Measurements from ENCODE around the gene TMEM208. TPM values are rescaled to one million over a fixed set of nuclear protein-coding genes. Genes with fewer than 3 reads are reported as not detected.
A peak's percentile ranks its signal among the peaks of the same experiment; 100 is the strongest.

TMEM208 gene
- total RNA-seq, 1 donor from 2014 or later = 72.4 TPM

DNA sequence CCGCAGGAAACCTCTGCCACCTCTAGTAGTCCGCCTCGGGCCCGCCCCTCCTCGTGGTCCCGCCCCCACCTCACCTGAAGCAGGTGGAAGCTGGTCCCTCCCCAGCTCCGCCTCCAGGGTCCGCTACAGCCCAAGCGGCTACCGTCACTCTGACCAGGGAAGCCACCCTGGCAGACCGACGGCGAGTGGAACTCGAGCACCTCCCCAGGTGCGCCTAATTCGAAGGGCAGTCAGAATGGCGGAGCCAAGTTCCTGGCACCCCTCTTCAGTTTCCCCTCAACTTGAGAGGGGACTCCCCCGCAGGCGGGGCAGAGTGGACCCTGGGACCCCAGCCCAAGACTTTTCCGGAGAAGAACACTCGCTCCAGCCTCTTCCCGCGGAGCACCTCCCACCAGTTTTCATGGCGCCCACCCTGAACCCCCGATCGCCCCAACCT lies 19.8 kb downstream of the TMEM208 start:
- peak overlapping the region; percentile 85 for H3K4me3 Mint-ChIP-seq
- intact Hi-C loops (cut with micrococcal nuclease) = loop anchor here (1.0 to 10.0 kb wide), 9 partner anchors 33 to 1078 kb away; partner anchors contain the start of genes CBFB, CTCF, E2F4 and FBXL8
- H3K27me3 Mint-ChIP-seq (ENCODE audit: insufficient read depth) = peaks cover 6% of the 10 kb centered on the region
- peak overlapping the region; percentile 87 for H3K27ac Mint-ChIP-seq
- no peaks in the 10 kb centered on the region for H3K9me3 Mint-ChIP-seq
- no peak for DNase-seq (ENCODE audit: low spot score)
- peaks cover 59% of the 10 kb centered on the region for H3K4me1 Mint-ChIP-seq (ENCODE audit: low read depth)
- peaks cover 2% of the 10 kb centered on the region for H3K36me3 Mint-ChIP-seq (ENCODE audit: low read depth)

DNA sequence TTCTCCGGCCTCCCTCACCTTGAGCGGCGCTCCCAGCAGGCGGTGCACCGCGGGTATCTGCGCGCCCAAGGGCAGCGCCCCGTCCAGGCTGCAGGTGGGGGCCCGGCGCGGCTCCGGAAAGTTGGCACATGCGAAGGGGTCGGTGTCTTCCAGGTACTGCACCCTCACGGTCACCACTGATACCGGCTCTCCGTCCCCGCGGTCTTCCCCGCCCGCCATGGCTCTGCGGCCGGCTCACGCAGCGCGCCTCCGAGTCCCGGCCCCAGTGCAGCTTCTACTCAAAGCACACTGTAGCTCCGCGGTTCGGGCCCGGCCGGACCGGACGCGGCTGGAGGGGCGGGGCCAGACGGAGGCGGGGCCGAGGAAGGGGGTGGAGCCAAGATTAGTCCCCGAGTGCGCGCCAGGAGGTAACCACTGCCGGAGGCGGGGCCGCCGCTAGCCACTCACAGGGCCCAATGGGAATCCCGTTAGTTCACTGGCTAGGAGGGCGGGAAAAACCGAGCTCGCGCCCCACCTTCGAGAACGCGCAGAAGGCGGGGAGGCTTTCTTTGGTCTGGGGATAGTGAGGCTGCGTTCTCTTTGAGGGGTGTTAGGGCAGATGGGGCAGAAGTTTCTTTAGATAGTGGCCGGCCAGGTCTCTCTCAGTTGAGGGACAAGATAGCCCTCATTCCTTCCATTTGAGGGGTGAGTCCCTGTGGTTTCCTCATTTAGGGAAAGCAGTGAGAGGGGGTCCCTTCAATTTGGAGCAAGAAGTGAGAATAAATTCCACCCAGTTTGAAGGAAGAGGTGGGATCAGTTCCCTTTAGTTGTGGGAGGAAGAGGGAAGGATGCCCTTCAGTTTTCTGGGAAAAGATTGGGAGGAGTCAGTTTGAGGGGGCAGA lies 20.5 kb downstream of the TMEM208 start, which contains the start of gene FHOD1:
Gene FHOD1 (minus strand): TSS at position 290 of the 881 bp plus-strand sequence. CDS start 71 bp downstream, at position 219.
- peaks cover 6% of the 10 kb centered on the region for H3K27me3 Mint-ChIP-seq (ENCODE audit: insufficient read depth)
- peak; percentile 98 for DNase-seq (ENCODE audit: low spot score)
- no peaks in the 10 kb centered on the region for H3K9me3 Mint-ChIP-seq
- H3K4me3 Mint-ChIP-seq = peak within 1 kb of the TSS; percentile 85
- peaks cover 52% of the 10 kb centered on the region for H3K4me1 Mint-ChIP-seq (ENCODE audit: low read depth)
- H3K27ac Mint-ChIP-seq = peak within 1 kb of the TSS; percentile 87
- intact Hi-C loops (cut with micrococcal nuclease) = loop anchor here (1.0 to 10.0 kb wide), 10 partner anchors 32 to 1077 kb away; partner anchors contain the start of genes CBFB, CTCF, E2F4 and FBXL8
- H3K36me3 Mint-ChIP-seq (ENCODE audit: low read depth) = peaks cover 2% of the 10 kb centered on the region

DNA sequence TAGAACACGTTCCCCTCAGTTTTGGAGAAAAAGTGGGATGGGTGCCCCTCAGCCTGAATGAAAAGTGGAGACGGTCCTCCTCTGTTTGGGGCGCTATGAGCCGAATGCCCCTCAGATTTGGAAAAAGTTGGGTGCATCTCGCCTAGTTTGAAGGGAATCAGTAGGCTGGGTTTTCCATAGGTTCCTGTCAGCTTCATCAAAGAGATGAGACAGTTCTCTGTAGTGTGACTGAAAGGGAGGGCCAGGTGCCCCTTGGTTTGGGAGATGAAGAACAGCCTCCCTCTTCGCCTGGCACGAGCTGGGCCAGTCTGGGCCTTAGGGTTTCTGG lies 21.1 kb downstream of the TMEM208 start:
- DNase-seq (ENCODE audit: low spot score) = no peak
- Mint-ChIP-seq H3K27ac (peak overlapping the region; percentile 87), H3K9me3 (no peaks in the 10 kb centered on the region), H3K4me3 (peak overlapping the region; percentile 85), H3K4me1 (ENCODE audit: low read depth) (peaks cover 48% of the 10 kb centered on the region), H3K36me3 (ENCODE audit: low read depth) (no peaks in the 10 kb centered on the region), H3K27me3 (ENCODE audit: insufficient read depth) (peaks cover 6% of the 10 kb centered on the region)
- intact Hi-C loops (cut with micrococcal nuclease) = loop anchor here (1.0 to 10.0 kb wide), 5 partner anchors 221 to 1077 kb away; partner anchors contain the start of genes CBFB, CTCF and NFATC3

DNA sequence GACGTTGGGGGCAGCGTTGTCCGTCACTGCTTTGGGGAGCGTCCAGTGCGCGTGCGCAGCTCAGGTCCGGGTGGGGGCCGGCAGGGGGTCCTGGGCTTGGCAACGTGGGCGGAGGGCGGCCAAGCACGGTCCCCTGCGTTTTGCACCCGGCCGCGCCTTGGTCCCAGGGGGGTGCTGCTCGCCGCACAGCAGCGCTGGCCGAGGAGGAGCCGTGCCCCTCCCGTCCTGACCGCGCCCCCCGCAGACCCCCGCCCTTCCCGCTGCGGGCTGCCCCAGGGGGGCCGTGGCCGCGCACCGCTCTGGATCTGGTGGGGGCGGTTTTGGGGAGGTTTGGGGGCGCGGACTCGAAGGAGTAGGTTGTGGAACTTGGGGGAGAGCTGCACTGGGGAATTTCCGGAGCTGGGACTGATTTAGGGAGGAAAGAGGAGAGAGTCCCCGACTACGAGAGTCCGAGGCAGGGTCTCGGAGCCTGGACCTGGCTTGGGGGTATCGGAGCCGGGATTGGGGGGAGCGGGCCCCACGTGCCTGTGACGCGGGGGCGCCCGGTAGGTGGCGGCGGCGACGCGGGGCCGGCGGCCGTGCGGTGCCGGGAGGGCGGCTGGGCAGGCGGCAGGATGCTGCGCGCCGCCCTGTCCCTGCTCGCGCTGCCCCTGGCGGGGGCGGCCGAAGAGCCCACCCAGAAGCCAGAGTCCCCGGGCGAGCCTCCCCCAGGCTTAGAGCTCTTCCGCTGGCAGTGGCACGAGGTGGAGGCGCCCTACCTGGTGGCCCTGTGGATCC lies 21.7 kb downstream of the TMEM208 start, which contains the start of gene SLC9A5:
Gene SLC9A5 (plus strand): TSS at position 579 of the 777 bp plus-strand sequence. CDS start 36 bp downstream, at position 615.
- Mint-ChIP-seq H3K9me3 (no peaks in the 10 kb centered on the region), H3K27ac (peak within 1 kb of the TSS; percentile 87), H3K36me3 (ENCODE audit: low read depth) (no peaks in the 10 kb centered on the region), H3K27me3 (ENCODE audit: insufficient read depth) (peaks cover 6% of the 10 kb centered on the region), H3K4me1 (ENCODE audit: low read depth) (peaks cover 44% of the 10 kb centered on the region), H3K4me3 (peak within 1 kb of the TSS; percentile 85)
- intact Hi-C loops (cut with micrococcal nuclease) = loop anchor here (1.0 to 10.0 kb wide), 5 partner anchors 221 to 1076 kb away; partner anchors contain the start of genes CBFB, CTCF and NFATC3
- peak; percentile 40 for DNase-seq (ENCODE audit: low spot score)

DNA sequence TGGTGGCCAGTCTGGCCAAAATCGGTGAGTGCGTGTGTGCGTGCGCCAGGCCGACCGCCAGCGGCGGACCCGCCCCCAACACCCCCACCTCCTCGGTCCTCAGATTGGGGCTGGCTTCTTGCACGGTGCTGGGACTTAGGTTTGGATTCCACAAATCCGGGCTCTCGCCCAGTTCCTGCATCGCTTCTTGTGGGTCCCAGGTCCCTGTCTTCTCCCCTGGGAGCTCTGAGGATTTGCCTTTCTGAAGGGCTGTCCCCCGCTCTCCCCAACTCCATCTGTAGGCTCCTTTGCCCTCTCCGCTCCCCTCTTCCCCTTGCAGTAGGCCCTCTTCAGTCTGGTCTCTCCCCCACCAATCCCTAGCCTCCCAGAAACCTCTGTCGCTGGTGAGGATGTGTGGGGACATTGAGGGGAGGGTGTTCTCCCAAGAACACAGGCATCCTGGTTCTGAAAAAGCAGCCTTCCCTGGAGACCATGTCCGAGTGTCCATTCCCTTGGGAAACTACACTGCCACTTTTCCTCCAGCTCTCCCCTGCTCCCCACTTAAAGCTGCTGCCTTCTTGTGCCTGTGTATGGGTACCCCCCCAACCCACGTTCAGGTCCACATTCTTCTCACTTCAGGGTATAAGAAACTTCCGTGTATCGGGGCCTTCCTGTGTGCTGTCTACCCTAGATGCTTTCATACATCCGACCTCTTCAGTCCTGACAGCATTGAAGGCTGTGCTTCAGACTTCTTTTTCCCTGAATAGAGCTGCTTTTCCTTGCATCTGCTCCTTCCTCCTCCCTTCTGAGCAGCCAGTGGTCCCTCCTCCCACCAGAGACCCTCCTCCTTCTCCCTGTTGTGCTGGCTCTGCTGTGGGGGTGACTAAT lies 22.5 kb downstream of the TMEM208 start:
- Mint-ChIP-seq H3K4me3 (peak overlapping the region; percentile 78), H3K36me3 (ENCODE audit: low read depth) (no peaks in the 10 kb centered on the region), H3K4me1 (ENCODE audit: low read depth) (peaks cover 36% of the 10 kb centered on the region), H3K27ac (peak overlapping the region; percentile 65), H3K9me3 (no peaks in the 10 kb centered on the region), H3K27me3 (ENCODE audit: insufficient read depth) (peaks cover 6% of the 10 kb centered on the region)
- no peak for DNase-seq (ENCODE audit: low spot score)
- intact Hi-C loops (cut with micrococcal nuclease) = loop anchor here (5.0 to 10.0 kb wide), 4 partner anchors 222 to 1075 kb away; partner anchors contain the start of genes CBFB, CTCF and NFATC3

DNA sequence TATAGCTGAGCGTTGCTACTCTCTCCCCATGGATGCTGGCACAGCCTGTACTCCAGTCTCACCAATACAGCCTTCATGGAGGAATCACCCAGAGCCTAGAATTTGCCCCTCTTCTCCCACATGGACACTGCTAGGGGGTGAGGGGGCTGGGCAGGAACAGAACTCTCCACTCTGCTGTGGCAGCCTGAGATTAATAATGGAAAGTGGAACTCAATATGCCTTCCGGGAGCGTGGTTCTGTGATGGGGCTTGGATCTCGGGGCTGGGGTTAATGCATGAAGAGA lies 23.1 kb downstream of the TMEM208 start:
- H3K9me3 Mint-ChIP-seq = no peaks in the 10 kb centered on the region
- intact Hi-C loops (cut with micrococcal nuclease) = no loop called here
- H3K36me3 Mint-ChIP-seq (ENCODE audit: low read depth) = no peaks in the 10 kb centered on the region
- peaks cover 6% of the 10 kb centered on the region for H3K27me3 Mint-ChIP-seq (ENCODE audit: insufficient read depth)
- H3K4me1 Mint-ChIP-seq (ENCODE audit: low read depth) = peaks cover 30% of the 10 kb centered on the region
- H3K4me3 Mint-ChIP-seq = peak overlapping the region; percentile 78
- peak overlapping the region; percentile 65 for H3K27ac Mint-ChIP-seq
- no peak for DNase-seq (ENCODE audit: low spot score)

DNA sequence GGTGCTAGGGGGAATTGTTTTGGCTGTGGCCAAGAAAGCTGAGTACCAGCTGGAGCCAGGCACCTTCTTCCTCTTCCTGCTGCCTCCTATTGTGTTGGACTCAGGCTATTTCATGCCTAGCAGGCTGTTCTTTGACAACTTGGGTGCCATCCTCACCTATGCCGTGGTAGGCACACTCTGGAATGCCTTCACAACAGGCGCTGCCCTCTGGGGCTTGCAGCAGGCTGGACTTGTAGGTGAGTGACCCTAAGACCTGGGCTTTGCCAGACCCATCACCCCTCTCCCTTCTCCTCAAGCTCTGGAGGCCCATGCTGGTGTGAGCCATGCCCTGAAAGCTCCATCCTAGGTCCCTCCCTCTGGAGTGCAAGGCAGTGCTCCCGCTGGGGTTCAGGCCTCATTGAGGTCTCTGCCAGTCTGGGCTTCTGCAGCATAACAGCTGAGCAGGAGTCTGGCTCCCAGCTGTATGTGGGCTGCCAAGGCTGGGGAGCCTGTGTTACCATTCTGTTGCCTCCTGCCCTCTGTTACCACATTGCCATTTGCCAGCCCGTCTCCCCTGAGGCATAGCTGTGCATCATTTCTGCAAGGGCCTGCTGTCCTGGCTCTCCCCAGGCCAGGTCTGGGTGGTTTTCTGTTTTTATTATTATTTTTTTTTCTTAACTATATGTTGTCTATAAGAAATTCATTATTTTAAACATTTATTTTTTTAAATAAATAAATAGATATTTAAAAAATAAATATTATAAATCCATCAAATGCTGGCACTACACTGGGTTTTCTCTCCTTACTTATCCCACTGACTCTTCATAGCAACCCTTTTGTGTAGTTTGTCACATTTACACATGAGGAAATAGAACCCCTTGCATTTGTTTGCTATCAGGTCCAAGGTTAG lies 25.9 kb downstream of the TMEM208 start:
- Mint-ChIP-seq H3K36me3 (ENCODE audit: low read depth) (no peaks in the 10 kb centered on the region), H3K27me3 (ENCODE audit: insufficient read depth) (peaks cover 6% of the 10 kb centered on the region), H3K4me3 (no peak overlapping the region), H3K4me1 (ENCODE audit: low read depth) (peaks cover 20% of the 10 kb centered on the region), H3K27ac (no peak overlapping the region), H3K9me3 (no peaks in the 10 kb centered on the region)
- intact Hi-C loops (cut with micrococcal nuclease) = no loop called here
- DNase-seq (ENCODE audit: low spot score) = no peak

DNA sequence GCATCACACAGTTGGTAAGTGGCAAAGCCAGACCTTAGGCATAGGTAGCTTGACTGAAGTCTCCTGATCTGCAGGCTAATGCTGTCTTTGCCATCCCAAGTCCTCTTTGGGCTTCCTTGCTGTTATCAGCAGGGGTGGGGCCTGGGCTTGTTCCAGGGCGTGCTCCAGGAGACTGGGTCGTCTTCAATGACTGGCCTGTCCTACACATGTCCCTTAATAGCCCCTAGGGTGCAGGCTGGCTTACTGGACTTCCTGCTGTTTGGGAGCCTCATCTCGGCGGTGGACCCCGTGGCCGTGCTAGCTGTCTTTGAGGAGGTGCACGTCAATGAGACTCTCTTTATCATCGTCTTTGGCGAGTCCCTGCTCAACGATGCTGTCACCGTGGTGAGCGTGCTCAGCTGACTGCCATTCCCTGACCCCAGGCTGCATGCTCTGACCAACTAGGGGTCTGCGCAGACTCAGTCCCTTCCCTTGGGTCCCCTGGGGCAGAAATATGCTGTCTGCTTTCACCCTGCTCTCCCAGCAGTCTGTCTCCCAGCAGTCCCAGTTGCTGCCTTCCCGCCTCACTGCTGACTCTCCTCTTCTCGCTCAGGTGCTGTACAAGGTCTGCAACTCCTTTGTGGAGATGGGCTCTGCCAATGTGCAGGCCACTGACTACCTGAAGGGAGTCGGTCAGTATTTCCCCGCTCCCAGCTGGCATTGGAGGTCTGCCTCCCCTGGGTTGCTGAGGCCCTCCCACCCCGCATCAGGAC lies 28.0 kb downstream of the TMEM208 start:
- H3K36me3 Mint-ChIP-seq (ENCODE audit: low read depth) = no peaks in the 10 kb centered on the region
- peaks cover 4% of the 10 kb centered on the region for H3K4me1 Mint-ChIP-seq (ENCODE audit: low read depth)
- intact Hi-C loops (cut with micrococcal nuclease) = no loop called here
- no peak overlapping the region for H3K27ac Mint-ChIP-seq
- DNase-seq (ENCODE audit: low spot score) = no peak
- H3K9me3 Mint-ChIP-seq = no peaks in the 10 kb centered on the region
- no peak overlapping the region for H3K4me3 Mint-ChIP-seq
- peaks cover 2% of the 10 kb centered on the region for H3K27me3 Mint-ChIP-seq (ENCODE audit: insufficient read depth)

DNA sequence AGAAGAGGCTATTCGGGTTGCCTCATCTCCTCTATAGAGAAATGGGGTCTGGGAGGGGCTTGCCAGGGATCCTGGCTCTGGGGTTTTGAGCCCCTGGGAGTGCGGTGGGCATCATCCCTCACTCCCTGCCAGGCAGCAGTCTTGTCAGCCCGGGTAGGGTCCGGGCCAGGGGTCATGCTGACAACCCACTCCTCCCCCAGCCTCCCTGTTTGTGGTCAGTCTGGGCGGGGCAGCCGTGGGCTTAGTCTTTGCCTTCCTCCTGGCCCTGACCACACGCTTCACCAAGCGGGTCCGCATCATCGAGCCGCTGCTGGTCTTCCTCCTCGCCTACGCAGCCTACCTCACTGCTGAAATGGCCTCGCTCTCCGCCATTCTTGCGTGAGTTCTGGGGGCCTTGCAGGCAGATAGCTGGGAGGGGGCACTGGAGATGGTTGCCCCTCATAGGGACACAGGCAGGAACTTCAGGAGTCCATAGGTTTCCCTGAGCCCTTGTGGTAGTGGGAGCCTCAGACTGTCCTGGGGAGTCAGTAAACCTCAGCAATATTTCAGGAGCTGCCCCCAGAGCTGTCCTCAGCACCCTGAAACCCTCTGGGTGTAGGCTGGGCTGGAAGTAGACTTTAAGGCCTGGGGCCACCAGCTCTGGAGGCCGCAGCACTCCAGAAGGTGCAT lies 28.8 kb downstream of the TMEM208 start:
- intact Hi-C loops (cut with micrococcal nuclease) = no loop called here
- Mint-ChIP-seq H3K4me1 (ENCODE audit: low read depth) (no peaks in the 10 kb centered on the region), H3K27me3 (ENCODE audit: insufficient read depth) (peaks cover 3% of the 10 kb centered on the region), H3K27ac (no peak overlapping the region), H3K36me3 (ENCODE audit: low read depth) (no peaks in the 10 kb centered on the region), H3K4me3 (no peak overlapping the region), H3K9me3 (no peaks in the 10 kb centered on the region)
- DNase-seq (ENCODE audit: low spot score) = no peak

DNA sequence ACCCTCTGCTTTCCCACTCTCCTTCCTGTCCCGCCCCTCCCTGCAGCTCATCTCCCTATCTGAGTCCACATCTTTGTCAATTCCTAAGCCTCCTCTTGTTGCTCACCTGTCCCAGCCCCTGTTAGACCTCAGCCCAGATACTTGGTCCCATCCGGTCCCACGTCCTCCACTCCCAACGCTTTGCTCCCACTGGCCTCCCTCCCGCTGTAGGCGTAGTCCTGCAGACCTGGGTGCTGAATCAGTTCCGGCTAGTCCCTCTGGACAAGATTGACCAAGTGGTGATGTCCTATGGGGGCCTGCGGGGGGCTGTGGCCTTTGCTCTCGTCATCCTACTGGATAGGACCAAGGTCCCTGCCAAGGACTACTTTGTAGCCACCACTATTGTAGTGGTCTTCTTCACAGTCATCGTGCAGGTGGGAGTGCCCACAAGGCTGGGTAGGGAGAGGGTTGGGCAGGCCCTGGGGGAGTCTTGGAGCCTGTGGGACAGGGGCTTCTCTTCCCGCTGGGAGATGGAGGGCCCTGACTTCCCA lies 29.8 kb downstream of the TMEM208 start:
- Mint-ChIP-seq H3K36me3 (ENCODE audit: low read depth) (no peaks in the 10 kb centered on the region), H3K27ac (no peak overlapping the region), H3K4me3 (no peak overlapping the region), H3K27me3 (ENCODE audit: insufficient read depth) (peaks cover 3% of the 10 kb centered on the region), H3K9me3 (no peaks in the 10 kb centered on the region), H3K4me1 (ENCODE audit: low read depth) (no peaks in the 10 kb centered on the region)
- intact Hi-C loops (cut with micrococcal nuclease) = no loop called here
- no peak for DNase-seq (ENCODE audit: low spot score)
